HTR-8/SVneo (cell line): ENCODE data around the gene S100P.
A peak's percentile ranks its signal among the peaks of the same experiment; 100 is the strongest.
"Not testable (repeated sequence)": the region's sequence is repeated elsewhere in the genome, so short reads cannot be mapped to it uniquely, and the experiment has no call there.

Experiments
- DNase-seq: peaks from one replicate; pipeline ENCODE4 v3.0.0; 2011; ENCODE audit warnings: low spot score, mixed read lengths; ENCODE audit not compliant: insufficient read length
- FAIRE-seq: peaks from 2 replicates; lab custom pipeline; 2011; peaks lifted over from hg19 to GRCh38; lab: Jason Lieb, UNC

The S100P gene

GRCh38 chr4:6719611-6720179 lies 26.0 kb downstream of the S100P start:
- DNase-seq (no peak), FAIRE-seq (no peak)

DNA sequence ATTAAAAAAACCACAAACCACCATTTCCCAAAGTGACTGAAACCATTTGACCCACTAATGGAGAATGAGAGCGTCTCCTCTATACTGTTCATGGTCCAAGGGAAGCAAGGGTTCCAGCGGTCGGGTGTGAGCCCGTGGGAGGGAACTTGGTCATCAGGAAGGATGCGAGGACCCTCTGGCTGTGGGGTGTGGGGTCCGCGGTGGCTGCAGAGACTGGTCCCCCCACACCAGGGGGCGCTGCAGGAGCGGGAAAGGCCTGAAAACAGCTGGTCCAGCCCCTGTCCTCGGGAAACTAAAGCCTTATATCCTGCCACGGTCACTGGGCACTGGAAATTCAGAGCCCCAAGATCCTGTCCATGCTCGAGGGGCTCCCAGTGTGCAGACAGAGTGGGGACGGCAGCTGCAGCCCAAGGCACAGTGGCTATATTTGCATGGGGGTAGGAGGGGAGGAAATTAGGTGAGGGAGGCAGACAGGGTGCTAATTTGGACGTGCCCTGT lies 26.6 kb downstream of the S100P start:
- FAIRE-seq (peak; percentile 23), DNase-seq (peak; percentile 90)

GRCh38 chr4:6721121-6721520 lies 27.4 kb downstream of the S100P start:
- DNase-seq = no peak
- no peak for FAIRE-seq

DNA sequence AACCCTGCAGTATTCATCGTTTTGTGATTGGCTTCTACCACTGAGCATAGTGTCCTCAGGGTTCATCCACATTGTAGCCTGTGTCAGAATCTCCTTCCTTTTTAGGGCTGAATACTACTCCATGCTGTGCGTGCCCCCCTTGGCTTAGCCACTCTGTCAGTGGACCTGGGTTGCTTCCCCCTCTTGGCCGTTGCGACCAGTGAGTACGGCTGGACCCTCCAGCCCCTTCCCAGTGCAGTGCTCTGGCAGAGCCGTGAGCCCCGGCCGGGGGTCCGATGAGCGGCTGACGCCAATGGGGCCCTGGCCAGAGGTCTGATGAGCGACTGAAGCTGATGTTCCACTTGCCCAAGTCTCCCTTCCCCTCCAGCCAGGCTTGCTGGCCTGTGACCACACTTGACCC lies 29.2 kb downstream of the S100P start:
- FAIRE-seq = no peak
- DNase-seq = no peak

GRCh38 chr4:6723851-6724250 lies 30.2 kb downstream of the S100P start:
- FAIRE-seq (no peak), DNase-seq (no peak)

DNA sequence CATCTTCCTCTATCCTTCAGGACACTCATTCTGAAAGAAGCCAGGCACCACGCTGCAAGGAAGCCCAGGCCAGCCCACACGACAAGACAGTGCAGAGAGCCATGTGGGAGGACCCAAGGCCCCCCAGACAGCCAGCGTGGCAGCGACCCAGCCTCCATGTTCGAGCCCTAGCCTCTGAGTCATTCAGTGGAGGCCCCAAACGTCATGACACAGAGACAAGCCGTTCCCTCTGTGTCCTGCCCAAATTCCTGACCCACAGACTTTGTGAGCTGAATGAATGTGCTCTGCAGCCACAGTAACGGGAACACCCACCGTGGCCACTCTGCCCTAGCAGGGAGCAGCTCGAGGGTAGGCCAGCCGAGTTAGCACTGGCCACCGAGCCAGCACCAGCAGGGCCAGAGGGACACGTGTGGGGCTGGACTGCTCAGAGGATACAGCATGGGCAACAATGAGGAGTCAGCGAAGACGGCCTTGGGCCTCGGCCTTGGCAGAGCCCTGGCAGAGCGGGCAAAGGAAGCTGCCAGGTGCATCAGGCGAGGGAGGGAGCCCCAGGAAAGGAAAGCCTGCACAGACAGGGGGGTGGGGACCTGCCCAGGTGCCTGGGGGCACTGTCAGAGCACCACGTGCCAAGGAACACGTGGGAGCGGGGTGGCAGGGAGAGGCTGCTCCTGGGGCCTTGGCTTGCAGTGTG lies 30.9 kb downstream of the S100P start:
- DNase-seq (no peak), FAIRE-seq (no peak)

DNA sequence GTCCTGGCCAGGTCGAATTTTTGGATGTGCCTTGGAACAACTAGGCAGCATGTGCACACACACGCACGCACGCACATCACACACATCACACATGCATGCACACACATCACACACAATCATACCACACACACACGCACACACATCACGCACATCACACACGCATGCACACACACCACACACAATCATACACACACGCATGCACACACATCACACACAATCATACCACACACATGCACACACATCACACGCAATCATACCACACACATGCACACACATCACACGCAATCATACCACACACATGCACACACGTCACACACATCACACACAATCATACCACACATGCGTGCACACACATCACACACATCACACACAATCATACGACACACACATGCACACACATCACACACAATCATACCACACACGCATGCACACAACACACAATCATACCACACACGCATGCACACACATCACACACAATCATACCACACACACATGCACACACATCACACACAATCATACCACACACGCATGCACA lies 31.8 kb downstream of the S100P start:
- peak; percentile 99 for FAIRE-seq
- DNase-seq = not testable (repeated sequence)

- FAIRE-seq (no peak), DNase-seq (no peak)
Observed at GRCh38 chr4:6727081-6727942, 33.6 kb downstream of the S100P start.

DNA sequence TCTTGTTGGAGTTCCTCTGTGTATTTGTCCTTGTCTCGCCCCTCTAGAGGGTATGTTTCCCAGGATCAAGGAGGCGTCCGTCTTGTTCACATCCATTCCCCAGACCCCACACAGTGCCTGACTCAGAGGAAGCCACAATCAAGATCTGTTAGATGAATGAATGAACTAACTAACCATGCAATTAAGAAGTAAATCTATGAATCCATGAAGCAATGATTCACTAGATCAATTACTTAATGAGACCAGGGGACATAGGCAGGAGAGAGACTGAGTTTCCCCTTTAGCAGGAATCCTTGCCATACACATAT lies 34.2 kb downstream of the S100P start:
- no peak for DNase-seq
- FAIRE-seq = no peak

DNA sequence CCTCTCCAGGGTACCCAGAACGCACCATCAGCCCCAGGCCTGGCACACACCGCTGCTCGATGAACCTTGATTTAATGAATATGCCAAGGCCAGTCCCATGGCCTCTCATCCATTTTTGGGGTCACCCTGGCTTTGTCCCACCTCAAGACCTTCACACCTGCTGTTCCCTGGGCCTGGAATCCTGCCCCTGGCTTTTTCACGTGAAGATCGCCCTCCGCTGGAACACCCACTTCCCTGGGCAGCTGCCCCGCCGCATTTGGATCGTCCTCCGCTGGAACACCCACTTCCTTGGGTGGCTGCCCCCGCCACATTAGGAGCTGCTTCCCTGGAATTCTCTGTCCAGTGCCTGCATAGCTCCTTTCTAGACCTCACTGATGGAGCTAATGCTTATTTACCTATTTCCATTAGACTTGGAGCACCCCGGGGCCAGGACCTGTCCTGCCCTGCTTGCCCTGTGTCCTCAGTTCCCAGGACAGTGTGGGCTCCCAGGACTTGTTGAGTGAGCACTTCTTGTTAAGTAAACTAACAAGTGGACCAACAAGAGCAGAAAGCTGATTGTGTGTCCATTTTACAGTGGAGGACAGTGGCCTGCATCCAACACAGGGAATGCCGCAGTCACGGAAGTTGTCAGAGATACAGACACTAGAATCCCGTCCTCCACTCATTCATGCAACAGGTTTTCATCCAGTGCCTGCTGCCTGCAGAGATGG lies 34.8 kb downstream of the S100P start:
- no peak for FAIRE-seq
- no peak for DNase-seq

DNA sequence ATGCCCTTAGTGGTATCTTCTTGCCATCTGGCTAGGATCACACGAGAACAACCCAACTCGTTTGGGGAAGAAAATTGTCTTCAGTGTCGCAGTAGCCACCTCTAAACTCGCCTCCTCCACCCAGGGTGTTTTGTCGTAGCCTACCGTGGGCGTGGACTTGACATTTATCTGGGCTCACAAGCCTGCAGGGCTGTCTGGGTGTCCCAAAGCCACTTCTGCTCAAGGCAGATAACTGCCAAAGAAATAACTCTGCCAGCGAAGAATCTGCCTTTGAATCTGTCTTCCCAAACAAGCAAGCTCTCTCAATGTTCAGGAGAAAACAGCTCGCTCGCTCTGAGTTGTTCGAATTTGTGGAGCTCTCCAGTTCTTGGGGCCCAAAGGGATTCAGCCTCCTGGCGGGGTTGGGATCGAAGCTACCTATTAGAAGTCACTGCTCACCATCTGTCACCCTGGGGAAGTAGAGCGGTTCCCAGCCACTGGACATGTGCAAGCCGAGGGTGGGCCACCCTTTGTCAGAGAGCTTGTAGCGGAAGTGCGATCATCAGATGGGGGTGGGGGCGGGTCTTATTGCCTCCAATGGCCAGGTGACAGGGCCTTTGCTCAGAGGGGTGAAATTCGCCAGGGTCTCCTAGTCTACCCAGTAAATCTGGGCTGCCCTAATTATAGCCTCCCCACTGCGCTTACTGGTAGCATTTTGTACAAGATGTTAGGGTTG lies 37.1 kb downstream of the S100P start:
- no peak for DNase-seq
- no peak for FAIRE-seq

GRCh38 chr4:6731318-6731675 lies 37.6 kb downstream of the S100P start:
- DNase-seq = no peak
- FAIRE-seq = no peak

GRCh38 chr4:6731780-6732179 lies 38.1 kb downstream of the S100P start:
- FAIRE-seq (no peak), DNase-seq (no peak)

- no peak for FAIRE-seq
Observed at GRCh38 chr4:6732441-6733357, 39.0 kb downstream of the S100P start.

DNA sequence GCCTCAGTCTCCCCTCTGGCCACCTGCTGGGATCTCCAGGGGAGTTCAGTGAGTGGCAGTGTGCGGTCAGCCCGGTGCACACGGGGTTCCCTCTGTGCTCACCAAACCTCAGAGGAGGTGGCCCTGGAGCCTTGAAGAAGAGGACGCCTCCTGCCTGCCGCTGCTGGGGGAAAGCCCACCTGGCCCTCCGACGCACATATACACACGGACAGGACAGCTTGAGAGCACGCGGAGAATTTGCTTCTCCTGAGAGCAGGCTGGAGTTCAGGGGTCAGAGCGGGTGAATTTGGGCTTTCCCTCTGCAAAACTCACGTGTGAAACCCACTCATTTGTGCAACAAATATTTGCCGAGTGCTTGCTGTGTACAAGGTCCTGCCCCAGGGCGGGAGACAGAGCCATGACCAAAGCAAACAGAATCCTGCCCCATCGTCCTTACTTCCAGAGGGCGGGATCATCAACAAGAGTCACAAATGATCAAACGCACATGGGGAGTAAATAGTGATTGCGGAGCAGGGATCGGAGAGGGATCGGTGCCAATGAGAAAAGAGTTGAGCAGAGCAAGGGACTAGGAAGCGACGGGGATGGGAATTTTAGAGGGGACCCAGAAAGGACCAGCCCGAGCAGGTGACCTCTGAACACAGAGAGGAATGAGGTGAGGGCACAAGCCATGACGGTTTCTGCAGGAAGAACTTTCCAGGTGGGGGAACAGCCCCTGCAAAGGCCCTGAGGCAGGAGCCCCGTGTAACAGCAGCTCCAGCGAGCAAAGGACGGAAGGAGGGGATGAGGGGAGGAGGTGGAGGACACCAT lies 39.9 kb downstream of the S100P start:
- FAIRE-seq (no peak), DNase-seq (no peak)

More at GRCh38 chr4:6732441-6733357, 39.0 kb downstream of the S100P start:
- peak; percentile 36 for DNase-seq

DNA sequence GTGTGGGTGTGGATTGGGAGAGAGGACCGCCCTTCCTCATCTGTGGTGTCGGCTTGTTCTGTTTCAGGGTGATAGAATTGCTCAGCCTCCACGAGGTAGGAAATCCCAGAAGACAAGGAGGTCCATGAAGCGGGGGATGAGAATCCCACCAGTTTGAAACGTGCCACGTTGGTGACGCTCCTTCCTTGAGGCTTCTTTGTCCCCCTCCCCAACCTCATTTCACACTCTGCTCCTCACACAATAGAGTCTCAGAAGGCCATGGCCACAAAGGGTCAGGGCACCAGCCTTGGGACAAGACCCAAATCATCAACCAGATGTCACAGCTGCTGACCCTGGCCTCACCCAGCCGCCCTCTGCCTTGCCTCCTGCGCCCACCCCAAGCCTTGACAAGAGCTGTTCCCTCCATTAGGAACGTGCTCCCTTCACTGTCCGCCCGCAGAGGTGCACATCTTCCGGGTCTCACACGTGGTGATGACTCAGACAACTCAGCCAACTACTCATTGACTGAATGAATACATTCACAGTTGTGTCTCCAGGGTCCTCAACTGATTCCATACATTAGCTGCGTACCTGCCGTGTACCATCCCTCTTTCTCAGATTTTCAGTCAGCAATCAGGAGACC lies 40.6 kb downstream of the S100P start:
- FAIRE-seq = no peak
- DNase-seq = no peak

GRCh38 chr4:6739920-6740319 lies 46.2 kb downstream of the S100P start:
- DNase-seq (no peak), FAIRE-seq (no peak)

- DNase-seq = no peak
- FAIRE-seq = no peak
Observed at GRCh38 chr4:6740347-6740746, 46.7 kb downstream of the S100P start.
